Hematopoietic multipotent progenitor cell (in vitro differentiated cells): ENCODE results near the gene TUFT1. TPM values are rescaled to one million over a fixed set of nuclear protein-coding genes. Genes with fewer than 3 reads are reported as not detected.
"Not testable (repeated sequence)": the region's sequence is repeated elsewhere in the genome, so short reads cannot be mapped to it uniquely, and the experiment has no call there.

ENCODE experiments used
- DNase-seq, 3 donors: peaks; one replicate each; pipeline ENCODE4 v3.0.0-alpha.2; 2011 to 2015; ENCODE audit warnings: low read depth in 2 of 3, low spot score in 2 of 3
- small RNA-seq: library from RNA; depleted of rRNA; stranded (forward); fragments of <200 nt; gene quantifications from one replicate; pipeline ENCODE3, GENCODE V24; 2012
- total RNA-seq: library from RNA; depleted of rRNA; stranded (reverse); fragments of >200 nt; gene quantifications from one replicate; pipeline ENCODE4 v1.2.3, GENCODE V29; 2012

The TUFT1 gene
- total RNA-seq, 1 donor, result 2.7 TPM

- peak in 2 of 3 donors; percentile 35 to 45 for DNase-seq
Observed at GRCh38 chr1:151612501-151613281, 72.6 kb downstream of the TUFT1 start.

GRCh38 chr1:151613282-151613780, 73.2 kb downstream of the TUFT1 start:
- no peak for DNase-seq

DNA sequence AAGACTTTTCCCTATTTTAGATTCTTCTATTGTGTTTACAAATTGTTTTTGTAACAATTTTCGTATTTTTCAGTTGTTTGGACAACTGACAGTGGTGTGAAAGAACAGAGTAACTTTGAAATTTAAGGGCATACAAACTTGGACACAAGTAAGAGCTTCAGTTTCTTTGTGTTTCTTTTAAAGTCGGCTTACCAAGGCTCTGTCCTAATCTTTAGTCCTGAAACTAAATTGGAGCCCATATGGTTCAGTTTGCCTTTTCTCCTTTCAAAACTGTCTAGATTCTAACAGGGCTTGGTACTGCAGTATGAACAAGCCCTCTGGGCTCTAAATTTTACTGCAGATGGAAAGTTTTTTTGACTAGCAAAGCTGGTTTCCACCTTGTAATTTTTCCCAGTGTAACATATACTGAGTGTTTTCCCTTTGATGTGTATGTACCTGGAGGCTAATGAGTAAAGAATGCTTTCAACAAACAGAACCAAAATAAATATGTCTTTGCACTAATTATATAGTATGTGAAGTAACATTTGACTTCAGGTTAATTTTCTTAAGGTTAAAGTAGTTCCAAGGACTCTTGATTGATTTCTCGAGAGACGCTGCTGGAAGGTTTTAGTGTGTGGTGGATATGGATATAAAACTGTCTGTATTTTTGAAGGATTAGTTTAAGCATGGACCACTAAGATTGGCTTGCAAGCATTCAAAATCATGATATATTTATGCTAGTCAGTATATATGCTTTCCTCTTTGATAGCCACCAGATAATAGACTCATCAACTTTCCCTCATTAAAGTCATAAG, 75.8 kb downstream of the TUFT1 start:
- DNase-seq, result no peak

DNA sequence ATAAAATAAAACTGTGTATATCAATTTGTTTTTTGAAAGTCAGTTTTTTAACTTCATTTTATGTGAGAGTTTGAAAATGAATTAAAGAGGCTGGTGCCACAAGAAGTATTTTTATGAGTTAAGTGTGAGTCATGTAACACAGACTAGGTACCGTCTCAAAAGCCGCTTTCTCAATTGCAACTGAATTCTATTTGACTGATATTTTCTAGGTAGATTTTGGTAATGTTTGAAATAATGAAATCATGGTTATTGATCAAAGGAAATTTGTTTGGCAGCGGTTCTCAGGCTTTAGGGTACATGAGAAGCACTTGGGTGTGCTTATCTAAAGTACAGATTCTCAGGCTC, 76.4 kb downstream of the TUFT1 start:
- no peak for DNase-seq

GRCh38 chr1:151618003-151618402, 77.9 kb downstream of the TUFT1 start:
- no peak for DNase-seq

- DNase-seq, result no peak
Observed at GRCh38 chr1:151618470-151618869, 78.4 kb downstream of the TUFT1 start.

DNA sequence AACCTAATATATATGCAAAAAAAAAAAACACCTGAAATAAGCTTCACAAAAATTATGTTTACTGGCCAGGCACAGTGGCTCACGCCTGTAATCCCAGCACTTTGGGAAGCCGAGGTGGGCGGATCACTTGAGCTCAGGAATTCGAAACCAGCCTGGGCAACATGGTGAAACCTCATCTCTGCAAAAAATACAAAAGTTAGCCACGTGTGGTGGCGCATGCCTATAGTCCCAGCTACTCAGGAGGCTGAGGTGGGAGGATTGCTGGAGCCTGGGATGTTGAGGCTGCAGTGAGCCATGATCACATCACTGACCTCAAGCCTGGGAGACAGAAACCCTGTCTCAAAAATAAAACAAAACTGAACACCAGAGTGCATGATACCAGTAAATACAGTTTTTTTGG, 78.9 kb downstream of the TUFT1 start:
- not testable (repeated sequence) for DNase-seq

GRCh38 chr1:151619489-151620093, 79.5 kb downstream of the TUFT1 start:
- DNase-seq, result no peak

DNA sequence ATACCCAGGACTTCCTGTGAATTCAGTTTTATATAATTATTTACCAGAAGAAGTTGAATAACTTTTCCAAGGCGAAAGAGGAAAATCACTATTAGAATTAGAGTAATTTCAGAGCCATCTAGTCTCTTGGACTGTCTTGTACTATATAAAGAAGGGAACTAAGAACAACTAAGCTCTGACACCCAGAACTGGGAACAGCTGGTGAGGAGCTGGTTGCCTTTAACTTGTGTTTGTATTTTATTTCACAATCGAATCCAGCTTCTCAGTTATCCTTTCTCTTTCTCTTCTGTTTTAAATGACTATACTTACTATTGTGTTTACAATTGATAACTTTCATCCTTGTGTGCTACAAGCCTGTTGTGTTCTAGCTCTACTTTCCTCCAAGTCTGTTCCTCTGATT, 80.2 kb downstream of the TUFT1 start:
- peak in 1 of 3 donors; percentile 6 for DNase-seq

DNA sequence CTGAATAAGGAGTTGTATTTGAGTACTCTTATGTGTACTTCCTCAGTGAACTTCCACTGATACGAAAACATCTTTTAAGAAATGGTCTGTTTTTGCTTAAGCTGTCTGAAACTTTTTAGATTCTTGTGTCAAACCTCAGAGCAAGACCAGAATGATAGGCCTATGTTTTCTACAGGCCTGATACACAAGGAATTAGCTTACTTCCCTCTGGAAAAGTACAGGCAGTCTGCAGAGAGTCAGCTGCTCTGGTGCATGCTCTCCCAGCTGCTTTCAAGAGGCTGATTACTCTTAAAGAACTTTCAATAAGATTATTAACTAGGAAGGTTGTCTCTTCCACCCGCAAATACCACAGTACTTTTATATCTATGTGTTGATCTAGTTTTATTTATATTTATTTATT, 81.2 kb downstream of the TUFT1 start:
- no peak for DNase-seq

DNA sequence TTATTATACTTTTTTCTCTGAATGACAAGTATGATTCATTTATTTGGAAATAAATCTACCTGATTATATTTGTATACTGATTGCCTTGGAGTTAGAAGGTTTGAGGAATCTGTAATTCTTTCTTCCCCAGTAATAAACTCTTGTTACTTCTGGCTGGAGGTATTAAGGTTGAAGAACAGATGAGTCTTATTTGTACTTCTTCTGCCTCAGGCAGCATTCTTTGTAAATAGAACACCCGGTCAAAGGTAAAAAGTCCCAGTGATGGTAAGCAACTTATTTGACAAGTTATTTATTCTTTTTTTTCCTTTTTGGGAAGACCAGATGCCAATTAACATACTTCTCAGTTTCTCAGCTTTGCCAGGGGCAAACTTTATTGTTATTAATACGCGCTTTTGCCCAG, 84.7 kb downstream of the TUFT1 start:
- no peak for DNase-seq

GRCh38 chr1:151626740-151627334, 86.7 kb downstream of the TUFT1 start:
- no peak for DNase-seq

DNA sequence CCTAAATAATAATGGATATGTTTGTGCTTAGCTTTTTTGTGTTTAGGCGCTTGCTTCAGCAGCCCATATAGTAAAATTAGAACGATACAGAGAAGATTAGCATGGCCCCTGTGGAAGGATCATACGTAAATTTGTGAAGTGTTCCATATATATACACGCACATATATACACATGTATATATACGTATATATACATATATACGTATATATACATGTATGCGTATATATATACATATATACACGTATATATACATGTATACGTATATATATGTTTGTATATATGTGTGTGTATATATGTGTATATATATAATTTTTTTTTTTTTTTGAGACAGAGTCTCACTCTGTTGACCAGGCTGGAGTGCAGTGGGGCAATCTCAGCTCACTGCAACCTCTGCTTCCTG, 89.2 kb downstream of the TUFT1 start:
- DNase-seq, result no peak

Small RNA genes lying within 50 kb of the gene (small RNA-seq; reads per million reads assigned to genes)
- not detected for gene MIR554
- 0.27 reads per million for gene RF00405
- gene RNU6-1062P, result 0.41 reads per million

Other genes with a start within 250 kb of the TUFT1 start
- gene PI4KB, start 212.9 kb upstream of the TUFT1 start, total RNA-seq, result 70.0 TPM
- 89.7 TPM for gene RFX5, start 193.1 kb upstream of the TUFT1 start, total RNA-seq
- 3.0 TPM for gene SELENBP1, start 167.6 kb upstream of the TUFT1 start, total RNA-seq
- gene PSMB4, start 140.7 kb upstream of the TUFT1 start, total RNA-seq, result 461 TPM
- 53.3 TPM for gene POGZ, start 80.8 kb upstream of the TUFT1 start, total RNA-seq
- 0.81 TPM for gene CGN, start 28.9 kb upstream of the TUFT1 start, total RNA-seq
- 11.8 TPM for gene SNX27, start 71.7 kb downstream of the TUFT1 start, total RNA-seq
- not detected for gene CELF3, start 176.5 kb downstream of the TUFT1 start, total RNA-seq
- gene RIIAD1, start 181.2 kb downstream of the TUFT1 start, total RNA-seq, result not detected
- gene MRPL9, start 223.2 kb downstream of the TUFT1 start, total RNA-seq, result 70.6 TPM